ENCODE results near the gene DOCK1.

The DOCK1 gene

DNA sequence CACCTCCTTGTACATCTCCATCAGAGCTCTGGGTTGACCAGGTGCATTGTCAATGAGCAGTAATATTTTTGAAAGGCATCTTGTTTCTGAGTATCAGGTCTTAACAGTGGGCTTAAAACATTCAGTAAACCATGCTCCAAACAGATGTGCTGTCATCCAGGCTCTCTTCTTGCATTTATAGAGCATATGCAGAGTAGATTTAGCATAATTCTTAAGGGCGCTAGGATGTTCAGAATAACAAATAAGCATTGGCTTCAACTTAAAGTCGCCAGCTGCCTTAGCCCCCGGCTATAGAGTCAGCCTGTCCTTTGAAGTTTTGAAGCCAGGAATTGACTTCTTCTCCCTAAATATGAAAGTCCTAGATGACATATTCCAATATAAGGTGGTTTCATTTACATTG, 421.7 kb downstream of the DOCK1 start:
- H3K9me3 ChIP-seq (ENCODE audit: insufficient read depth, low read depth, low read length): peaks cover 2% of the 10 kb centered on the region
- no CpG with 5 or more reads among the region's 3 CpGs for WGBS (ENCODE audit: extremely low coverage, insufficient coverage, insufficient read length)
- H3K79me2 ChIP-seq (ENCODE audit: control insufficient read depth, insufficient read depth, low read length, poor library complexity): no peaks in the 10 kb centered on the region
- no peaks in the 10 kb centered on the region for H3K79me1 ChIP-seq (ENCODE audit: low read length)
- no peak overlapping the region for H3K14ac ChIP-seq (ENCODE audit: low read length)
- no peak for DNase-seq
- no peak overlapping the region for H3K9ac ChIP-seq (ENCODE audit: low read length)
- no peak overlapping the region for H3K27ac ChIP-seq (ENCODE audit: low read depth, low read length)
- H3K4me3 ChIP-seq (ENCODE audit: low read depth, low read length): no peak overlapping the region
- no peak overlapping the region for H2BK5ac ChIP-seq (ENCODE audit: low read depth, low read length, poor library complexity)
- no peak overlapping the region for H4K91ac ChIP-seq (ENCODE audit: low read depth, low read length)
- no peak overlapping the region for H2AK5ac ChIP-seq (ENCODE audit: low read length)
- H3K18ac ChIP-seq (ENCODE audit: low read length): no peak overlapping the region
- no peak overlapping the region for H3K23ac ChIP-seq (ENCODE audit: low read length)
- no peak overlapping the region for H4K12ac ChIP-seq (ENCODE audit: low read depth, low read length)
- no peak overlapping the region for H2AFZ ChIP-seq (ENCODE audit: insufficient read depth, low read length, poor library complexity)
- no peak overlapping the region for H3K4me2 ChIP-seq (ENCODE audit: low read length)
- no peaks in the 10 kb centered on the region for H3K27me3 ChIP-seq (ENCODE audit: insufficient read depth, low read length)
- no peak overlapping the region for H4K8ac ChIP-seq (ENCODE audit: low read depth, low read length)
- H3K36me3 ChIP-seq (ENCODE audit: control insufficient read depth in 1 of 2, insufficient read depth in 2 of 2, low read length in 2 of 2): no peaks in the 10 kb centered on the region
- H2BK120ac ChIP-seq (ENCODE audit: insufficient read depth, low read length, poor library complexity): no peak overlapping the region
- peaks cover 0 to 2% of the 10 kb centered on the region in 2 experiments for H3K4me1 ChIP-seq (ENCODE audit: control insufficient read depth in 1 of 2, insufficient read depth in 2 of 2, low read length in 2 of 2)
- no peak overlapping the region for H2BK12ac ChIP-seq (ENCODE audit: low read length)
- H3K4ac ChIP-seq (ENCODE audit: low read depth, low read length): no peak overlapping the region

DNA sequence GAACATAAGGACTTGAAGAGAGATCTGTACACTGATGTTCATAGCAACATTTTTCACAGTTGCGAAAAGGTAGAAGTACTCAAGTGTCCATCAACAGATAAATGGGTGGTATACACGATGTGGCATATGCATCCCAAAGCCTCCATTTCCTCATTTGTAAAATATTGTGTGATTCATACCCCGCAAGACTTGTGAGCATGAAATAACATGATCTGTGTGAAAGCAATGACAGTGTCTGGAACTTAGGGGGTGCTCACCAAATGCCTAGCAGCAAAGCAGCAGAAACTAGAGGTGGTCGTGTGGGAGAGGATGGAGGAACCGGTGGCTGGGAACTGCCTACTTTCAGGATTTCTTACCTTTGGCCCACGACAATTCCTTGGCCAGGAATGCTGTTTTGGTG, 426.5 kb downstream of the DOCK1 start:
- Histone ChIP-seq H4K91ac (ENCODE audit: low read depth, low read length) (no peak overlapping the region), H2AK5ac (ENCODE audit: low read length) (no peak overlapping the region), H3K18ac (ENCODE audit: low read length) (no peak overlapping the region), H3K79me2 (ENCODE audit: control insufficient read depth, insufficient read depth, low read length, poor library complexity) (no peaks in the 10 kb centered on the region), H3K27ac (ENCODE audit: low read depth, low read length) (no peak overlapping the region), H4K8ac (ENCODE audit: low read depth, low read length) (no peak overlapping the region), H3K79me1 (ENCODE audit: low read length) (no peaks in the 10 kb centered on the region), H3K4me3 (ENCODE audit: low read depth, low read length) (no peak overlapping the region), H3K14ac (ENCODE audit: low read length) (no peak overlapping the region), H3K9me3 (ENCODE audit: insufficient read depth, low read depth, low read length) (peaks cover 2% of the 10 kb centered on the region), H3K4me1 (ENCODE audit: control insufficient read depth in 1 of 2, insufficient read depth in 2 of 2, low read length in 2 of 2) (peaks cover 0 to 2% of the 10 kb centered on the region in 2 experiments), H2BK5ac (ENCODE audit: low read depth, low read length, poor library complexity) (no peak overlapping the region), H3K27me3 (ENCODE audit: insufficient read depth, low read length) (no peaks in the 10 kb centered on the region), H3K9ac (ENCODE audit: low read length) (no peak overlapping the region), H2BK120ac (ENCODE audit: insufficient read depth, low read length, poor library complexity) (no peak overlapping the region), H2BK12ac (ENCODE audit: low read length) (no peak overlapping the region), H4K12ac (ENCODE audit: low read depth, low read length) (no peak overlapping the region), H3K23ac (ENCODE audit: low read length) (no peak overlapping the region), H3K4me2 (ENCODE audit: low read length) (no peak overlapping the region), H2AFZ (ENCODE audit: insufficient read depth, low read length, poor library complexity) (no peak overlapping the region), H3K36me3 (ENCODE audit: control insufficient read depth in 1 of 2, insufficient read depth in 2 of 2, low read length in 2 of 2) (no peaks in the 10 kb centered on the region), H3K4ac (ENCODE audit: low read depth, low read length) (no peak overlapping the region)
- no CpG with 5 or more reads among the region's 6 CpGs for WGBS (ENCODE audit: extremely low coverage, insufficient coverage, insufficient read length)
- DNase-seq: peak in 1 of 2 donors; percentile 7

DNA sequence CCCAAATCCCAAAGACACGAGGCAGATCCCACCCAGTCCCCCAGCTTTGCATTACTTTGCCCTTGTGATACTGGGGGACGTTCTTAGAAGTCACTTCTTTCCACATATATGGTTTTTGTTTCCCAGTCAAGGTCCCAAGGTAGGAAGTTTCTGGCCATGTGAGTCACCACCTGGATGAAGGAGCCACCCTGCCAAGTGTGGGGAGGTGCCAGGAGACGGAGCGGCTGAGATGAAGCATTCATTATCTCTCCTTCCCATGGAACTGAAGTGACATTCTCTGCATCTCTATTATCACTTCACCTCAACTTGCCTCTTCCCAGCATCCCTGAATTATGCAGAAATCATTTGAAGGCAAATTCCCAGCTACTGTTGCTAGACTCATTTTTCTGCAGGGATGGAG, 427.4 kb downstream of the DOCK1 start:
- Histone ChIP-seq H3K14ac (ENCODE audit: low read length) (no peak overlapping the region), H3K79me2 (ENCODE audit: control insufficient read depth, insufficient read depth, low read length, poor library complexity) (no peaks in the 10 kb centered on the region), H2BK5ac (ENCODE audit: low read depth, low read length, poor library complexity) (no peak overlapping the region), H3K18ac (ENCODE audit: low read length) (no peak overlapping the region), H4K91ac (ENCODE audit: low read depth, low read length) (no peak overlapping the region), H4K12ac (ENCODE audit: low read depth, low read length) (no peak overlapping the region), H4K8ac (ENCODE audit: low read depth, low read length) (no peak overlapping the region), H2BK12ac (ENCODE audit: low read length) (no peak overlapping the region), H2AK5ac (ENCODE audit: low read length) (no peak overlapping the region), H3K4me3 (ENCODE audit: low read depth, low read length) (no peak overlapping the region), H3K4ac (ENCODE audit: low read depth, low read length) (no peak overlapping the region), H3K36me3 (ENCODE audit: control insufficient read depth in 1 of 2, insufficient read depth in 2 of 2, low read length in 2 of 2) (no peaks in the 10 kb centered on the region), H3K9ac (ENCODE audit: low read length) (no peak overlapping the region), H3K79me1 (ENCODE audit: low read length) (no peaks in the 10 kb centered on the region), H3K27ac (ENCODE audit: low read depth, low read length) (no peak overlapping the region), H3K4me1 (ENCODE audit: control insufficient read depth in 1 of 2, insufficient read depth in 2 of 2, low read length in 2 of 2) (peaks cover 0 to 2% of the 10 kb centered on the region in 2 experiments), H3K27me3 (ENCODE audit: insufficient read depth, low read length) (no peaks in the 10 kb centered on the region), H3K4me2 (ENCODE audit: low read length) (no peak overlapping the region), H3K23ac (ENCODE audit: low read length) (no peak overlapping the region), H2BK120ac (ENCODE audit: insufficient read depth, low read length, poor library complexity) (no peak overlapping the region), H2AFZ (ENCODE audit: insufficient read depth, low read length, poor library complexity) (no peak overlapping the region), H3K9me3 (ENCODE audit: insufficient read depth, low read depth, low read length) (peaks cover 2% of the 10 kb centered on the region)
- no CpG with 5 or more reads among the region's 4 CpGs for WGBS (ENCODE audit: extremely low coverage, insufficient coverage, insufficient read length)
- DNase-seq: no peak

DNA sequence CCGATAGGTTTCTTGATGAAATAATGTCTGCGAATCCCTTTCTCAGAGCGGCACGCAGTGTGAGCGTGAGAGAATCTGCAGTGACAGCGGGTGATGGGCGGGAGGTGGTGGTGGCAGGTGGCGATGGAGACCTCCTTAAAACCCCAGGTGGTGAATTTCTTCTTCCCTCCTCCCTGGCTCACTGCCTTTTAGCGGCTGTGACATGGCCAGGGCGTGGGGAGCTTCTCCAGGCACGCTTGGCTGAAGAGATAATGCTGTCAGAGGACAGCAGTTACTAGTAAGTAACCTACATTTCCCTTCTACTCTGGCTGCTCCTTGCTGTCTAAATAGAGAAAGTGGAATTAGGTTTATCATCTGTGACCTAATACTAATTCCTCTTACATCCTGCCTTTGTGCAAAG, 432.6 kb downstream of the DOCK1 start:
- Histone ChIP-seq H2AK5ac (ENCODE audit: low read length) (no peak overlapping the region), H3K4ac (ENCODE audit: low read depth, low read length) (no peak overlapping the region), H3K4me2 (ENCODE audit: low read length) (no peak overlapping the region), H3K79me1 (ENCODE audit: low read length) (no peaks in the 10 kb centered on the region), H2BK120ac (ENCODE audit: insufficient read depth, low read length, poor library complexity) (no peak overlapping the region), H3K27me3 (ENCODE audit: insufficient read depth, low read length) (no peaks in the 10 kb centered on the region), H3K4me3 (ENCODE audit: low read depth, low read length) (no peak overlapping the region), H2BK12ac (ENCODE audit: low read length) (no peak overlapping the region), H4K12ac (ENCODE audit: low read depth, low read length) (no peak overlapping the region), H3K23ac (ENCODE audit: low read length) (no peak overlapping the region), H4K91ac (ENCODE audit: low read depth, low read length) (no peak overlapping the region), H3K14ac (ENCODE audit: low read length) (no peak overlapping the region), H4K8ac (ENCODE audit: low read depth, low read length) (no peak overlapping the region), H3K4me1 (ENCODE audit: control insufficient read depth in 1 of 2, insufficient read depth in 2 of 2, low read length in 2 of 2) (peaks cover 2 to 3% of the 10 kb centered on the region in 2 experiments), H3K18ac (ENCODE audit: low read length) (no peak overlapping the region), H3K79me2 (ENCODE audit: control insufficient read depth, insufficient read depth, low read length, poor library complexity) (no peaks in the 10 kb centered on the region), H2AFZ (ENCODE audit: insufficient read depth, low read length, poor library complexity) (no peak overlapping the region), H3K27ac (ENCODE audit: low read depth, low read length) (no peak overlapping the region), H3K36me3 (ENCODE audit: control insufficient read depth in 1 of 2, insufficient read depth in 2 of 2, low read length in 2 of 2) (peaks cover 0 to 4% of the 10 kb centered on the region in 2 experiments), H3K9me3 (ENCODE audit: insufficient read depth, low read depth, low read length) (no peaks in the 10 kb centered on the region), H2BK5ac (ENCODE audit: low read depth, low read length, poor library complexity) (no peak overlapping the region), H3K9ac (ENCODE audit: low read length) (no peak overlapping the region)
- DNase-seq: no peak
- WGBS (ENCODE audit: extremely low coverage, insufficient coverage, insufficient read length): no CpG with 5 or more reads among the region's 11 CpGs

Measured in trophoblast cell (in vitro differentiated cells and primary cell).